Measurements from ENCODE around the gene ARMH3.

ARMH3 gene

DNA sequence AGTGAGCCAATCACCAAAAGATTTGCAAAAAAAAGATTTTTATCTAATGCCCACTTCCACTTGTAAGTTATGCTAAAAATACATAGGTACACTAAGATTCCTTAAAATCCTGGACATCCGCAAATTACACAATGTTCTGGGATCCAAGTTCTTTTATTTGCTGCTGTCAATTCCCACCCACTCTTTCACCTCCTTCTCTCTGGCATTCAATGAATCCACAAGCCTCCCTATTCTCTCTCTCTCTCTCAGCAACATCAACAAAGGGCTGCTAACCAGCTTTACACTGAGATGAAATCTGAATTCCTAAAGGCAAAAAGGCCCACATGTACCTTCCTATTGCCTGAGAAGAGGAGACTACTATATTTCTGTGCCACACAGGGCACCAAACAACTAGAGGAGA, 99.9 kb downstream of the ARMH3 start:
- in situ Hi-C loops (cut with HindIII; ENCODE audit: low sequenced_read_pairs) = no loop called here

DNA sequence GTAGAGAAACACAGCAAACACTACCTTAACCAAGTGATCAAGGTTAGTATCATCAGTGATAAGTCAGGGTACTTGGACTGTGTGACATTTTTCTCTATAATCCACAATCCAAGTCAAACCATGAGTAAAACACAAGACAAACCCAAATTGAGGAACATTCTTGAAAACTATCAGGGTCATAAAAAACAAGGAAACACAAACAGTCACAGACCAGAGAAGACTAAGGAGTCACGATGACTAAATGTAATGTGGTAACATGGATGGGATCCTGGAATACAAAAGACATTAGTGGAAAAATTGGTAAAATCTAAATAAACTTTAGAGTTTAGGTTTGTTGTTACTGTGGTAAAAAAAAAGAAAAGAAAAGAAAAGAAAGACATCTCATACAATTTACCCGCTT, 103.8 kb downstream of the ARMH3 start:
- in situ Hi-C loops (cut with HindIII; ENCODE audit: low sequenced_read_pairs) = no loop called here

DNA sequence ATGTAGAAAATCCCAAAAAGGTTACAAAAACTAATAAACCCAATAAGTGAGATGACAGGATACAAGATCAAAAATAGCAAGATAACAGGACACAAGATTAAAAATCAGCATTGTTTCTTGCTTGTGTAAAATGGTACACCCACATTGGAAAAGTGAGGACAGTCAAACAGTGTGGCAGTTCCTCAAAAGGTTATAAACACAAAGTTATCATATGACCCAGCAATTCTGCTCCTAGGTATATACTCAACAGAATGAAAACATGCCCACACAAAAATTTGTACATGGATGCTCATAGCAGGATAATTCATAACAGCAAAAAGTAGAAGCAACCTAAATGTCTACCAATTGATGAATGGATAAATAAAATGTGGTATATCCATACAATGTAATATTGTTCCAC, 105.8 kb downstream of the ARMH3 start:
- in situ Hi-C loops (cut with HindIII; ENCODE audit: low sequenced_read_pairs) = no loop called here

DNA sequence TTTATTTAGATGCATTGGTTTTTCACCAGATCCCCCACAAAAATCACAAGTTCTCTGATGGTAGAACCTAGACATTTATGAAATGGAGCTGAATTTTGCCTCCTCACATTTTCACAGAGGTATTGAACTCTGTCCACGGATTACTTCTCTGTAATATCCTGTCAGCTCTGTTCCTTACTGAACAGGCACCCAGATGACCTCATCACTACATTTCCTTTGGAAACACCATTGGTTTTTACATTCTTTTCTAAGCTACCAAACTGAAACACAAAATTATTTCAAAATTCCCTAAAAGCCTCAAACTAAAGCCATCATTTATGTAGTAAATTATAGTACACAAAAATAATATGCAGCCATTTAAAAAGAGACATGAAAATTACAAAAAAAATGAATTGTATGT, 114.1 kb downstream of the ARMH3 start:
- in situ Hi-C loops (cut with HindIII; ENCODE audit: low sequenced_read_pairs) = no loop called here

DNA sequence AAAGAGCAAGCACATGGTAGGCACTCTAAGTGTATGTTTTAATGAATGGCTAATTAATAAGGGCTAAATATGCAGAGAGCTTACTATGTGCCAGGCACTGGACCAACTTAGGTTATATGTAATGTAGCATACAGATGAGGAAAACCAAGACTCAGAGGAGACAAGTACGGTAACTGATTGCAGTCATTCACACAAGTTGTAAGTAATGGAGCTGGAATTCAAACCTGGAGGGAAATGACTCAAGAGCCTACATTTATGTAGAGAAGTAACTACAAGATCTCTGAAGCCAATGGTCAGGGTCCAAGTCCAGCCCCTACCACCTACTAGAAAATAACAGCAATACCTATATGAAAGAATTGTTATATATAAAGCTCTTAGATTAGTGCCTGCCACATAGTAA, 115.1 kb downstream of the ARMH3 start:
- in situ Hi-C loops (cut with HindIII; ENCODE audit: low sequenced_read_pairs) = no loop called here

DNA sequence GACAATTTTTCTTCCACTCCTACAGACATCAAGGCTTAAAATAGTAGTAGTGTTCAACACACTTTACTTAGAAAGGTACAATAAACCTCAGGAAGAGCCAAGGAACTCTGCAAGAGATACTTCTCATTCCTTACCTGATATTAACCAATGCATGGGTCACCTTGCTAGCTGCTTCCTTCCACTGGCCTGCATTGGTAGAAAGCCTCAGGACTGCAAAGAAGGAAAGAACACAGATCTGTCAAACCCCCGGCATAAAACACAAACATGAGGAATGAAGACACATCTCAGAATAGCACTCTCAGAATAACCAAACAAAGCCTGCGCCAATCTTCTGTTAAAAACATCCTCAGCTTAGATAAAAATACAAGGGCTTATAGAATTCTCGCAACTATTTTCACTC, 116.2 kb downstream of the ARMH3 start:
- in situ Hi-C loops (cut with HindIII; ENCODE audit: low sequenced_read_pairs) = no loop called here

DNA sequence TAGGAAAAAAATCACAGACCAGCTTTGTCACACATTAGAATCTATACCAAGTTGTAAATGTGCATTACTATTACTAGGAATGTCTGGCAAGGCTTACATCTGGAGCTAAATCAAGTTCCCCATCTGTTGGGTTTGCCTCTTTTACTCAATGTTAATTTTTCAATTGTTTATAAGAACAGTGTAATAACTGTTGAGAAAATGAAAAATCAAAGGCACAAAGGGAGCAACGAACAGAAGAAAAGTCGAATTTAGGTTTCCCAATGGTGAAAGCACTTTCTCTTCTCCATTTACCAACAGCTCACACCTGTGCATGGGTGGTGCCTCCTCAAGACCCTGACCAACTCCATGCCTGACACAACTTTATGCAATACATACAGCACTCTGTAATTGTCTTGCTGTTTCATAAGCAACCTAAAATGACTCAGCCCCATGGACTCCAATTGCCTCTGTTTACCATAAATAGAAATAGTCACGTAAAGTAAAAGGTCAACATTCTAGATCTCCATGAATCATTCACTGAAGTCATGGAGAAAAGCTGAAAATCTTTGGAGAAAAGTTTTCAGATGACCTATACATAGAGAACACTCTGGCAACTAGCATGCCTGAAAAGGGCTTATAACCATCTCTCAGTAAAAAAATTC, 116.8 kb downstream of the ARMH3 start:
- in situ Hi-C loops (cut with HindIII; ENCODE audit: low sequenced_read_pairs) = no loop called here

DNA sequence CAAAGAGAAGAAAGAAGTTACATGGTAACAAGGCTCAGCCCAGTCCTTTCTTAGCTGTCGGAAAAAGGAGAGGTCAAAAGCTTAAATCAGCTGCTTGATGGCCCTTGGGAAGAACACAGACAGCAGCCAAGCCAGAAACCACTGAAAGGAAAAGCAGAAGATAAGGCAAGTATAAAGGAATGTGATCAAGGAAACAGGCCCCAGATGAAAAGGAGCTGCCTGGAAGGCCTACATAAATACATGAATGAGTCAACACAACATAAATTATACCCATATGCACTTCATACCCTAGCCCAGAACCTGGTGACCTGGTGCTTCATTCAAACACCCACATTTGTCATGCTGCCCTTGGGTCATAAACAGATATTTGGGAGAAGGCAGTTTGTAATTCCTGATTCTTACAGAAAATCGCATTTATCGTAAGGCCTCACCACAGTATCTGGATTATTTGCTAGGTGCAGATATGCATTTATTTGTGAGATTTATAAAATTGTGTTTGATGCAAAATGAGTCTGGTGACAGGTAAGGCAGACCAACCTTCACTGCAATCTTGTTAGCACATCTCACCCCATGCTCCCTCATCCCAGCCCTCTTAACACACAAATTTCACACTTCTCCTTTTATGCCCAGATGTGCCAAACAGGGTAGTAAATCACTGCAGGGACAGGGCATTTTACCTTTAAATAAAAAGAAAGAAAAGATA, 117.5 kb downstream of the ARMH3 start:
- in situ Hi-C loops (cut with HindIII; ENCODE audit: low sequenced_read_pairs) = no loop called here

DNA sequence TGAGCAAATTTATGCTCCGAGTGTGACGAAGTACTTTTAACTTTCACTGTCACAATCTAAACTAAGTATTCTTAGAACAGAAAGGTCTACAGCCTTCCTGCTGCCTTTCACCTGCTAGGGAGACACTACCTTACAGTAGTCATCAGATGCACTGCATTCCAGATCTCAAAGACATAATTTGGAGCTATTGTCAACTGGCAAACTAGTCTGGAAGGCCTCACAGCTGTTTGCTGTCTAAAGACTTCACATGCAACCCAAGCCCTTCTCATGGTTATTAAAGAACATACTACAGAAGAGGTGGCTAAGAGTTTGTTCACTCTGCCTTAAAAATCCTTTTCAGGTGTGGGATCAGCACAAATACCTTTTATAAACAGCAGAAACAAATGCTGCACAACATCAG, 120.5 kb downstream of the ARMH3 start:
- in situ Hi-C loops (cut with HindIII; ENCODE audit: low sequenced_read_pairs) = no loop called here

DNA sequence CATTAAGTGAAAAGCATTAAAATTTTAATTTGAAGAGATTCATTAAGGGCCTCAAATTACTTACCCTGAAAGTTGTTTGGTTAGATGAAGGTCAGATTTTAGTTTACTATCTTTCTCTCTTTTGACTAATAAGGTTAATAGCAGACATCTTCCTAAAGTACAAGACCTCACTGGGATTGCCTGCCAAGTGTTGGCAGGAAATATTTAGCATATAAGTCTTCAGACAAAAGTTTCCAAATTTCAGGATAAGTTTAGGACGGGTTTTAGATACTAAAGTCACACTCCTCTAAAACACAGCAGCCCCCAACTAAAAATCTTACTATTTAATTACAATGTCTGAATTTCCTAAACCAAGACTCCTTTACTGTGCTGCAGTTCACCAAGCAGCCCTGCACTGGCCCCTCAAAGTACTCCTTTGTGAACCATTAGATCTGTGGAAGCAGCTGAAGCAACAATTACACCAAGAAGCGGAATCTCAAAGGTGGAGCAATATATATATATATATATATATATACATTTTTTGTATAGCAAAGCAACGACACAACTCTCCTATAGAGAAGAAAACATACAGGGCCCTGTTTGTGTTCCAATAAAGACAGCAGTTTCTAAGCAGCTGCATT, 121.2 kb downstream of the ARMH3 start:
- in situ Hi-C loops (cut with HindIII; ENCODE audit: low sequenced_read_pairs) = no loop called here

DNA sequence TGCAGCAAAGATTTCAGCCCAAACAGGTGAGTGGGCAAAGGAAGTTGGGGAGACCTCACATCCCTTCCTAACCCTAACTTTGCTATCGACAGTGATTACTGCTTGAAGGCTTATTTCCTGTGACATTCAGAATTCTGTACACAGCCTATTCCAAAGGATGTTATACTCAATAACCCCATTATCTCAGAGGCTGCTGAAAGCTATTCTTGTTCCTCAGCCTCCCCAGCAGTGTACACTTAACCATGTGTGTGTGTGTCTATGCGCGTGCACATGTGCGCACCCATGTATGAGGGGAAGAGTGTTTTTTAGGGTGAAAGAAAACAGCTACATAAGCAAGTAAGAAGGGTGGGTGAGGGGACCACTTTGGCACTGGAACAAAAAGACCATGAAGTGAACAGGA, 122.0 kb downstream of the ARMH3 start:
- in situ Hi-C loops (cut with HindIII; ENCODE audit: low sequenced_read_pairs) = no loop called here

DNA sequence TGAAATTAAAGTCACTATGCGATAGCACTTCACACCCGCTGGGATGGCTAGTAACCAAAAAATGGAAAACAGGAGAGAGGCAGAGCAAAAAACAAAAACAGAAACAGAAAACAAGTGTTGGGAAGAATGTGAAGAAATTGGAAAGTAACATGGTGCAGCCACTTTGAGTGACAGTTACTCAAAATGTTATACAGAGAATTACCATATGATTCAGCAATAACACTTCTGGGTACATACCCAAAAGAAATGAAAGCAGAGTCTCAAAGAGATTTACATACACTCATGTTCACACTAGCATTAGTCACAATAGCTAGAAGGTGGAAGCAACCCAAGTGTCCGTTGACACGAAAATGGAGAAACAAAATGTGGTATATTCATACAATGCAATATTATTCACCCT, 123.8 kb downstream of the ARMH3 start:
- in situ Hi-C loops (cut with HindIII; ENCODE audit: low sequenced_read_pairs) = no loop called here

DNA sequence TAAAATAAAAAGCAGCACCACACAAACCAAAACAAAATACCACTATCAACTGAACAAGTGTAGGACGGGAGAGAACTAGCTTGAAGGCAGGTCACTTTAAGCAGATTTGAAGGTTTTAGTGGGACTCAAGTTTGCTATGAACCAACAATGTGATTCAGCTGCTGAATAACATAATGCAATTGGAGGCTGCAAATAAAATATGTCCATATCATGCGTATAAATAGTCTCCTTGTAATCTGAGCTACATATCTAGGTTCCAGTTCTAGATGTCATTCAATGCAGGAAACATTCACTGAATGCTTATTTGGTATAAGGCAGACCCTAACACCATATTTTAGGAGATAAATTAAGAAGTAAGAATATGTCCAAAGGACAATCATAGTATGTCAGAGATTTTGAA, 130.9 kb downstream of the ARMH3 start:
- in situ Hi-C loops (cut with HindIII; ENCODE audit: low sequenced_read_pairs) = no loop called here

DNA sequence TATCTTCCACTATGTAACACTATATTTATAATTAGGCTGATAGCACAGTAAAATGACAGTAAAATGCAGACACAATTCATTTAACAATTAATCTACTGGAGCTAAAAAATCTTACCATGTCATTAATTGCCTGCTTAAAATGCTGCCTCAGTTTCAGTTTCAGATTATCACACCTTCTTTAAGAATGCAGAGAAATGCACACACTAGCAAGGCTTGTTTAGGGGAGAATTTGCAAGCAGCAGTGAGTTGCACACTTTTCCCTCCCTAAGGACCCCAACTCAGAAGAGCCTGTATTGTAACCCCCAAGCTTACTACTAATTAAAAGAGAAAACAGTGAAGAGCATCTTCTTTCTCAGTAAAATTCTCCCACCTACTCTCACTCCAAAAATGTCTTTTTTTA, 132.7 kb downstream of the ARMH3 start:
- in situ Hi-C loops (cut with HindIII; ENCODE audit: low sequenced_read_pairs) = no loop called here

DNA sequence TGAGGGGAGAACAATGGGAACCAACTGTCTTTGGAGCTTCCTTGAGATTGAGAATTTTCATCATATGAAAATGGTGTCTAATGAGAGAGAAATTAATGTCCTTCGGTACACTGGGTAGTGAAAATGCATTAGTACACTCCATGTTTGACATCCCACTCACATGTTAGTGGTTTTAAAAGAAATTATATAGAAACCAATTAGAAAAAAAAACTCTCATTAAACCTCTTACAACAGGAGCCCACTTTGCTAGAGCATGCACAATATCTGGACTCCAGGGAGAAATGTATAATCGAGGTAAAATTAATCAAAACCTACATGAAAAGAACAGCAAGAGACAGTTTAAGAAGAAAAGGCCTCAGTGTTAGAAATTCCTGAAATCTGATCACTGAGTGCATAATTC, 133.1 kb downstream of the ARMH3 start:
- in situ Hi-C loops (cut with HindIII; ENCODE audit: low sequenced_read_pairs) = no loop called here

DNA sequence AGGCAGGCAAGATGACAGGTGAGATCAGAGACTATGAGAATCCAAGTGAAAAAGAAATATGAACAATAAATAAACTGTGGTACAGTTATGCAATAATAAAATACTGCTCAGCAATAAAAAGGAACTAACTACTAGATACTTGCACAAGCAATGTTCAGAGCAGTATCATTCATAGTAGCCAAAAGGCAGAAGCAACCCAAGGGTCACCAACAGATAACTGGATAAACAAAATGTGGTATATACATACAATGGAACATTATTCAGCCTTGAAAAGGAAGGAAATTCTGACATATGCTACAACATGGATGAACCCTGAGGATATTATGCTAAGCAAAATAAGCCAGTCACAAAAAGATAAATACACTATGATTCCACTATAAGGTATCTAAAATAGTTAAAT, 135.4 kb downstream of the ARMH3 start:
- in situ Hi-C loops (cut with HindIII; ENCODE audit: low sequenced_read_pairs) = no loop called here

DNA sequence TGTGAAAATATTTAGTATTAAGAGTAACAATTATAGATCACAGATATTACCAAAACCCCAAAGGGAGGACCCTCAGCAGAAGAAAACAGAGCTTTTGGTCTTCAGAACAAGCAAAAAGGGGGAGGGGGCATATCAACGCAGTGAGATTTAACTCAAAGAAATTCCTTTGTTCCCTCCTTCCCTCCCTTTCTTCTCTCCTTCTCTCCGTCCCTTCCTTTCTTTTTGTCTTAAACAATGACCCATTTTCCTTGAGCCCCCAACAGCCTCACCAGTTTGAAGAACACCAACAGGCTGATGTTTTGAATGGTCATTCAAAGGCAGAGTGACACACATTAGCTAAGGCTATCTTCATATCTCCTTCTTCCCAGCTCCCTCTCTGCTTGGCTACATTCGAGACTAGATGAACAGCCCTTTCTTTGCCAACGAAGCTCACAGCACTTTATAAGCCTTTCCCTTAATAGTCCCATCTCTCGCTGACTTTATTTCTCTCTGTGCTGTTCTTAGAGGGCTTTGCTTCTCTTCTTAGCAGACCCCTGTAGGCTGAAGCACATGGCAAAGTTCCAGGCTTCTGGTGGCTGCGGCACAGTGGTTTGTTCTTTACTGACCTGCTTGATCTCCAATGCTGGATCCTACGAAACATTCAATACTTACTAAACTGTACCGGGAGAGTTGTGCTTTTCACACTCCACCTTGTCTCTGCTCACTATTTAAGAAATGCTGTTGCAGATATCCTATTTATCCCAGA, 136.8 kb downstream of the ARMH3 start:
- in situ Hi-C loops (cut with HindIII; ENCODE audit: low sequenced_read_pairs) = no loop called here

DNA sequence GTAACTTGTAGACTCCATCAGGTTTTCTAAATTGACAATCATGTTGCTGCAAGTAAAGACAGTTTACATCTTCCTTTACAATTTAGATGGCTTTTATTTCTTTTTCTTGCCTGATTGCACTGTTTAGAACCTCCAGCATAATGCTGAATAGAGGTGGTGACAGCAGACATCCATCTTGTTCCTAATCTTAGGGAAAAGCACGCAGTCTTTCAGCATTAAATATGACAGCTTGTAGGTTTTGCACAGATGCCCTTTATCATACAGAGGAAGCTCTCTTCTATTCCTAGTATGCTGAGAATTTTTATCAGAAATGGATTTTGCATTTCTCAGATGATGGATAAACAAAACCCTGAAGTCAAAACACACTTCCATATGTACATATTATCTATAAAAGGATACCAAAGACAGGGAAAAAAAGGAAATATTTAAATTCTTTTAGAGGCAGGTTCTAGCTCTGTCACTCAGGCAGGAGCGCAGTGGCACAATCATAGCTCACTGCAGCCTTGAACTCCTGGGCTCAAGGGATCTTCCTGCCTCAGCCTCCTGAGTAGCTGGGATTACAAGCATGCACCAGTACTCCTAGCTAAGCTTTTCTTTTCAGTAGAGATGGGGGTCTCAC, 143.3 kb downstream of the ARMH3 start:
- in situ Hi-C loops (cut with HindIII; ENCODE audit: low sequenced_read_pairs) = no loop called here

DNA sequence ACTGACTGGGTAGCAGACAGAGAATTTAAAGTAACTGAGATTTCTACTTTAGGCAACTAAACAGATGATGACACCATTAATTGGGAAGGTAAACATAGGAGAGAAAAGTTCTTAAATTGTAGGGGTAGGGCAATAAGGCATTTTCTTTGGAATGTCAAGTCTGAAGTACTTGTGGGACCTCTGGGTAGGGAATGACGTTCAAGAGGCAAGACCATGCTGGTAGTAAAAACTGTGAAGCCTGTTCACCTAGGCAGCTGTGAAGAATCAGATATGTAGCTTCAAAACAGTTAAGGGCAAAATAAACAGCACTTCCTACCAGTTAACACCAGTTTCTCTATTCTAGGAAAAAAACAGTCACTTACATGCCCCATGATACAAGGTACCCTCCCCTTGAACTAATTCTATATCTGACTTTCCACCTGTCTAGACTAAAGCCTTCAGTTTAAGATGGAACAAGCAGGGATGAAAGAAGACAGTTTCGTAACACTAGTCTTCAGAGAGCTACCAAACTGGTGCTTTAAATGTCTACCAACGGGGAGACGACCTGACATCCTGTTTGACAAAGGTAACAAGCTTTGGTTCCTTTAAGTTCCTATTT, 149.3 kb downstream of the ARMH3 start:
- in situ Hi-C loops (cut with HindIII; ENCODE audit: low sequenced_read_pairs) = no loop called here

DNA sequence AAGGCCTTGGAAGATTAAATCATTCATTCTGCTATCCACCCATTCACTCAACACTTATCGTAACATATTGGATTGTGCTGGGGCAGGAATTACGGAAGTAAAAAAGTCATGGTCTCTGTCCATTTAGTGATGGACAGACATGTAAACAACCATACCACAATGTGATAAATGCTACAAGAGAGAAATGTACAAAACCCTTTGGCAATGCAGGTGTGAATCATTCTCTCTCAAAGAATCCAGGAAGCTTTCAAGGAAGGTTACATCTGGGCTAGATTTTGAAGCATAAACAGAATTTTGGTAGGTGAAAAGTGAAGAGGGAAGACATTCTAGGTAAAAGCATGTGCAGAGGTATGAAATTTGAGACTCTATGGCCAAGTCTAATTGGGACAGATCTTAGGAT, 150.7 kb downstream of the ARMH3 start:
- in situ Hi-C loops (cut with HindIII; ENCODE audit: low sequenced_read_pairs) = no loop called here
